22Rv1 (cell line): ENCODE measurements around the gene RTL10.

ENCODE experiments used
- ZFX ChIP-seq: fragments of 450-650 bp; IDR thresholded peaks from 2 replicates; pipeline ENCODE4 v1.6.1; 2017; ENCODE audit warnings: antibody characterized with exemption, borderline replicate concordance
- TF ChIP-seq, protein P1 (sequence below): fragments of 450-650 bp; IDR thresholded peaks from 2 replicates; pipeline ENCODE4 v1.5.1; 2017; ENCODE audit warnings: mild to moderate bottlenecking

DNA sequence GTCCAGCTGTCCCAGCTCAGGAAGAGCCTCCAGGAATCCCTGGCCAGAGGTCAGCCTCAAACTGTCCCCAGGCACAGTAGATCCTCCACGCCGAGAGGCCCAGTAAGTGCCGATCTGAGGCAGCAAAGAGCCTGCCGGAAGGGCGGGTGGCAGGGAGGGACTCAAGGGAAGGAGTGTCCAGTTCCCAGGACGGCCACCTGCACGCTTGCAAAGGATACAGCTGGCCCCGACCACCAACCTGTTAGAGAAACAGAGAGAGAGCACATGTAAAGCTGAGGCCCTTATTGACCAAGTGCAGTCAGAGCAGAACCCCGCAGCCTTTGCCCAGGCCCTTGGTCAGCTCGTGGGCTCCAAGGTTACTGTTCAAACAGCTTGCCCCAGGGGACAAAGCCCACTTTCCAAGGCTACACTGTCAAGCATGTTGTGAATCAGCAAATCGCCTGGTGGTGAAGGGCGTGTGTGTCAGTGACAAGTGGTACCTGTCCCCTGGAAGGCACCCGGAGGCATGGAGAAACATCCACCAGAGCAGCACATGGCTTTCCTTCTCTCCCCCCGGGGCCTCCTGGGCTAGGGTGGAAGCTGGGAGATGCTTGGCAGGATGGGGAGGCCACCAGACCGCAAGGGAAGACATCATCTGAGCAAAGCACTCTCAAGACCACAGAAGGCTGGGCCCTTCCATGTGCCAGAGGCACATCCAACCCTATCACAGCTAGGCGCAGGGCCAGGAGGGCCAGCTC is 44.3 kb upstream of the RTL10 start:
- TF ChIP-seq, protein P1, sequence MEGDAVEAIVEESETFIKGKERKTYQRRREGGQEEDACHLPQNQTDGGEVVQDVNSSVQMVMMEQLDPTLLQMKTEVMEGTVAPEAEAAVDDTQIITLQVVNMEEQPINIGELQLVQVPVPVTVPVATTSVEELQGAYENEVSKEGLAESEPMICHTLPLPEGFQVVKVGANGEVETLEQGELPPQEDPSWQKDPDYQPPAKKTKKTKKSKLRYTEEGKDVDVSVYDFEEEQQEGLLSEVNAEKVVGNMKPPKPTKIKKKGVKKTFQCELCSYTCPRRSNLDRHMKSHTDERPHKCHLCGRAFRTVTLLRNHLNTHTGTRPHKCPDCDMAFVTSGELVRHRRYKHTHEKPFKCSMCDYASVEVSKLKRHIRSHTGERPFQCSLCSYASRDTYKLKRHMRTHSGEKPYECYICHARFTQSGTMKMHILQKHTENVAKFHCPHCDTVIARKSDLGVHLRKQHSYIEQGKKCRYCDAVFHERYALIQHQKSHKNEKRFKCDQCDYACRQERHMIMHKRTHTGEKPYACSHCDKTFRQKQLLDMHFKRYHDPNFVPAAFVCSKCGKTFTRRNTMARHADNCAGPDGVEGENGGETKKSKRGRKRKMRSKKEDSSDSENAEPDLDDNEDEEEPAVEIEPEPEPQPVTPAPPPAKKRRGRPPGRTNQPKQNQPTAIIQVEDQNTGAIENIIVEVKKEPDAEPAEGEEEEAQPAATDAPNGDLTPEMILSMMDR = no peak
- TF ChIP-seq ZFX = no peak
